Endothelial cell of umbilical vein (primary cell): ENCODE measurements around the gene HPCAL4. TPM values are rescaled to one million over a fixed set of nuclear protein-coding genes. Genes with fewer than 3 reads are reported as not detected.

Experiments
- BruUV-seq: library from RNA; stranded (reverse); fragments of 400-500 nt; replicated peaks from 2 replicates; lab custom pipeline; 2021; lab: Mats Ljungman, UMichigan
- CTCF ChIA-PET: fragments of 300-600, 350-600 bp; sonication (Branson Sonifier 250); formaldehyde crosslinking; loops from one replicate; lab custom pipeline; 2021; ENCODE audit warnings: antibody characterized with exemption, inconsistent platforms; lab: Charles Lee
- POLR2A ChIA-PET: fragments of 300-600, 350-600 bp; sonication (Branson Sonifier 250); formaldehyde crosslinking; loops from one replicate; lab custom pipeline; 2021; ENCODE audit warnings: antibody characterized with exemption, inconsistent platforms; lab: Charles Lee
- DNase-seq: peaks from one replicate; pipeline ENCODE4 v3.0.0-alpha.2; 2011; ENCODE audit warnings: low read depth, low spot score
- FAIRE-seq: peaks from 2 replicates; lab custom pipeline; 2011; peaks lifted over from hg19 to GRCh38; lab: Jason Lieb, UNC
- H2AFZ ChIP-seq: 2 replicates; pipeline ENCODE4 v1.6.0; 2012; ENCODE audit warnings: low read depth, low read length, control low read depth, inconsistent platforms
- H3K27ac ChIP-seq: 2 replicates; pipeline ENCODE4 v1.5.1; 2011; ENCODE audit warnings: low read depth, mild to moderate bottlenecking, control low read depth, low read length, moderate library complexity; ENCODE audit not compliant: insufficient read depth
- H3K27me3 ChIP-seq, 2 experiments: 2 replicates each; pipeline versions ENCODE4 v1.6.0 to v1.6.1; 2011; ENCODE audit warnings: low read length in 2 of 2, mixed read lengths in 1 of 2; ENCODE audit not compliant: control insufficient read depth in 2 of 2, insufficient read depth in 2 of 2
- H3K36me3 ChIP-seq, 2 experiments: 2 replicates in 1 of 2; 3 replicates in 1 of 2; pipeline ENCODE4 v1.5.1; 2011; ENCODE audit warnings: low read length in 2 of 2, mild to moderate bottlenecking in 1 of 2, moderate library complexity in 1 of 2; ENCODE audit not compliant: control insufficient read depth in 2 of 2, insufficient read depth in 2 of 2; ENCODE audit errors: extremely low read depth in 1 of 2
- H3K4me1 ChIP-seq: 3 replicates; pipeline ENCODE4 v1.5.1; 2011; ENCODE audit warnings: mild to moderate bottlenecking, low read length; ENCODE audit not compliant: control insufficient read depth, insufficient read depth; ENCODE audit errors: extremely low read depth
- H3K4me2 ChIP-seq: 2 replicates; pipeline ENCODE4 v1.6.1; 2011; ENCODE audit warnings: low read length, control low read depth, mixed read lengths; ENCODE audit not compliant: insufficient read depth
- H3K4me3 ChIP-seq, 3 experiments: fragments of 200-600 bp in 1 of 3; sonication (generic), shearing (Covaris generic) in 1 of 3; replicated peaks in 1 of 3; 2 replicates each; pipeline ENCODE4 v1.5.1; 2011 to 2016; ENCODE audit warnings: control low read depth in 3 of 3, low read length in 3 of 3, mild to moderate bottlenecking in 2 of 3, inconsistent platforms in 1 of 3, low read depth in 1 of 3, moderate library complexity in 1 of 3; ENCODE audit not compliant: insufficient read depth in 1 of 3
- H3K79me2 ChIP-seq: 2 replicates; pipeline ENCODE4 v1.6.0; 2012; ENCODE audit warnings: low read length, inconsistent platforms; ENCODE audit not compliant: control insufficient read depth, insufficient read depth
- H3K9ac ChIP-seq: replicated peaks from 2 replicates; pipeline ENCODE3; 2011; ENCODE audit warnings: low read length, control low read depth; ENCODE audit not compliant: insufficient read depth; ENCODE audit errors: extremely low read depth
- H3K9me1 ChIP-seq: replicated peaks from 3 replicates; pipeline ENCODE4 v1.6.0; 2011; ENCODE audit warnings: mild to moderate bottlenecking, low read length; ENCODE audit not compliant: control insufficient read depth, insufficient read depth; ENCODE audit errors: extremely low read depth
- H3K9me3 ChIP-seq: replicated peaks from 2 replicates; pipeline ENCODE4 v1.5.1; 2012; ENCODE audit warnings: low read length, inconsistent platforms; ENCODE audit not compliant: control insufficient read depth, insufficient read depth
- H4K20me1 ChIP-seq: replicated peaks from 2 replicates; pipeline ENCODE3; 2011; ENCODE audit warnings: mild to moderate bottlenecking, low read length; ENCODE audit not compliant: control insufficient read depth, insufficient read depth; ENCODE audit errors: extremely low read depth
- EZH2 ChIP-seq: IDR thresholded peaks from 2 replicates; pipeline ENCODE4 v1.6.1; 2012; ENCODE audit warnings: borderline replicate concordance, low read depth, mild to moderate bottlenecking, moderate library complexity, low read length, inconsistent platforms; ENCODE audit not compliant: severe bottlenecking
- FOS ChIP-seq: IDR thresholded peaks from 2 replicates; pipeline ENCODE4 v1.6.1; 2011; ENCODE audit warnings: mild to moderate bottlenecking, low read length, moderate library complexity, borderline replicate concordance; ENCODE audit not compliant: insufficient read depth
- GATA2 ChIP-seq: IDR thresholded peaks from 2 replicates; pipeline ENCODE4 v1.7.0; 2011; ENCODE audit warnings: low read depth, mild to moderate bottlenecking, moderate library complexity, mixed read lengths, low read length; ENCODE audit not compliant: insufficient read length, insufficient read depth
- JUN ChIP-seq: IDR thresholded peaks from 2 replicates; pipeline ENCODE4 v1.6.1; 2011; ENCODE audit warnings: borderline replicate concordance, low read depth; ENCODE audit not compliant: insufficient read length, insufficient read depth
- MYC ChIP-seq: IDR thresholded peaks from one replicate; pipeline ENCODE4 v1.6.1; 2011; ENCODE audit warnings: mild to moderate bottlenecking, low read depth, low read length
- POLR2A ChIP-seq: IDR thresholded peaks from 2 replicates; pipeline ENCODE4 v1.6.1; 2012; ENCODE audit warnings: low read depth, mild to moderate bottlenecking, control low read depth, low read length
- POLR2AphosphoS5 ChIP-seq: IDR thresholded peaks from 2 replicates; pipeline ENCODE4 v1.6.1; 2012; ENCODE audit warnings: low read depth, mild to moderate bottlenecking, control low read depth, low read length, moderate library complexity; ENCODE audit not compliant: insufficient read depth
- dilution Hi-C: fragments of 300-500 bp; cut with MboI; formaldehyde crosslinking; loops from one replicate; pipeline ENCODE4 v1.15.0; 2019; ENCODE audit warnings: low sequenced_read_pairs; ENCODE audit not compliant: extremely low pct_ligation_motif_present
- intact Hi-C: fragments of 100-400 bp; cut with micrococcal nuclease; formaldehyde crosslinking; loops from one replicate; pipeline ENCODE4 v1.10.0; 2022
- polyA plus RNA-seq, 4 experiments: library from polyadenylated mRNA; depleted of rRNA in 3 of 4; stranded (reverse) in 3 of 4; unstranded in 1 of 4; fragments of >200 nt; gene quantifications; 2 replicates each; pipeline versions ENCODE4 v1.2.1 to v1.2.3, GENCODE V29; 2011 to 2012; ENCODE audit warnings: missing spikeins in 1 of 4
- total RNA-seq: library from RNA; stranded (reverse); gene quantifications from 2 replicates; pipeline ENCODE4 v1.2.3, GENCODE V29; 2021
- TF ChIP-seq, protein P1 (sequence below): IDR thresholded peaks from 2 replicates; pipeline ENCODE4 v1.6.1; 2011; ENCODE audit not compliant: insufficient read depth, insufficient read length

The HPCAL4 gene
- total and polyA plus RNA-seq, 2 donors (not counting 3 experiments of a cell fraction or from before 2014, with no cell fraction given): not detected

DNA sequence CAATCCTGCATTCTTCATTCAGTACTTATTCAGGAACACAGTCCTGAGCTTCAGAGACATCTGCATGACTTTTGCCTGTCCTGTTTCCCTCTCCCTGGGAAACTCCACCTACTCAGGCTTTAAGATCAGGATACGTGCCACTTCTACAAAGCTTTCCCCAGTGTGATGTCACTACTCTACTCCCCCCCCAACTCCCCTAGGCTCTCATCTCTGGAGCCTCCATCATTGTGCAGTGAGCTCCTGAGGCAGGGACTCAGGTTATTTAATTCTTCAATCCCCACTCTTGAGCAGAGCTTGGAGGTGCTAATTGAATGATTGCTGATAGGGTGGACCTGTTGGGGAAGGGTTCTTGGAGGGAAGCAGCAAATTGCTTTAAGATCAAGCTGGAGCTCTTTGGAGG lies 20.5 kb downstream of the HPCAL4 start:
- CTCF ChIA-PET: interaction anchor here (1.2 to 9.8 kb wide), 9 partner anchors 10 to 132 kb away, joined by 3 to 113 read pairs (median 29); no protein-coding TSS in a partner anchor
- H3K4me3 ChIP-seq: no peak overlapping the region
- no peaks in the 10 kb centered on the region for H4K20me1 ChIP-seq
- H3K9me1 ChIP-seq: no peaks in the 10 kb centered on the region
- H3K4me2 ChIP-seq: no peak overlapping the region
- intact Hi-C loops: no loop called here
- no peaks in the 10 kb centered on the region for H3K4me1 ChIP-seq
- FAIRE-seq: no peak
- BruUV-seq: no TSS peak
- no peak overlapping the region for H3K27ac ChIP-seq
- no peak overlapping the region for H3K9ac ChIP-seq
- no peak for DNase-seq
- H3K9me3 ChIP-seq: no peaks in the 10 kb centered on the region
- dilution Hi-C loops: no loop called here
- no peak overlapping the region for H2AFZ ChIP-seq
- H3K36me3 ChIP-seq: no peaks in the 10 kb centered on the region
- H3K79me2 ChIP-seq: no peaks in the 10 kb centered on the region
- H3K27me3 ChIP-seq: peaks cover 53 to 54% of the 10 kb centered on the region in 2 experiments
- TF ChIP-seq GATA2 (no peak), MYC (no peak), POLR2A (no peak), FOS (no peak), JUN (no peak), EZH2 (no peak), POLR2AphosphoS5 (no peak)
- TF ChIP-seq, protein P1, sequence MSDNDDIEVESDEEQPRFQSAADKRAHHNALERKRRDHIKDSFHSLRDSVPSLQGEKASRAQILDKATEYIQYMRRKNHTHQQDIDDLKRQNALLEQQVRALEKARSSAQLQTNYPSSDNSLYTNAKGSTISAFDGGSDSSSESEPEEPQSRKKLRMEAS: no peak
- POLR2A ChIA-PET: interaction anchor here (0.8 kb wide), 1 partner anchor 12 kb away, joined by 4 read pairs; no protein-coding TSS in a partner anchor

DNA sequence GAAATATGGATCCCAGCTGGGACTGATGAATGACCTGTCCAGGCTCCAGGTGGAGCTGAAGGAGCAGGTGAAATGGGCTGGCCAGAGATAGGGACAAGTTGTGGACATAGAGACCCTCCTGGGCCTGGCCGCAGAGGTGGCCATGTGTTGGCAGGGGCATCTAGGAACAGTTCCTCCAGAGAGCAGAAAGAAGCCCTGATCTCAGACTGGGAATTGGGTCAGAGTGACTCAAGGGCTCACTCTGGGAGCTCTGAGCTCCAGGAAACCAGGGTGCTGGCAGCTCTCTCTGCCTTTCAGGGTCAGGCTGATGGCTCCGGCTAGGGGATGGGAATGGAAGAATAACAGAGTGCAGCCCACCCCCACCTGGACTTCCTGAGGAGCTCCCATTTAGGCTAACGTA lies 22.3 kb downstream of the HPCAL4 start:
- CTCF ChIA-PET: interaction anchor here (1.2 to 9.8 kb wide), 6 partner anchors 9 to 62 kb away, joined by 3 to 113 read pairs (median 42); no protein-coding TSS in a partner anchor
- no TSS peak for BruUV-seq
- FAIRE-seq: no peak

More for the DNA sequence above, 22.3 kb downstream of the HPCAL4 start:
- dilution Hi-C loops (no loop called here), intact Hi-C loops (no loop called here)
- H4K20me1 ChIP-seq: no peaks in the 10 kb centered on the region
- TF ChIP-seq EZH2: no peak
- no peak for TF ChIP-seq POLR2A
- no peaks in the 10 kb centered on the region for H3K79me2 ChIP-seq
- no peak overlapping the region for H3K4me2 ChIP-seq
- no peak overlapping the region for H3K27ac ChIP-seq
- H2AFZ ChIP-seq: no peak overlapping the region
- peaks cover 46 to 48% of the 10 kb centered on the region in 2 experiments for H3K27me3 ChIP-seq
- H3K9me3 ChIP-seq: no peaks in the 10 kb centered on the region
- DNase-seq: no peak
- POLR2A ChIA-PET: no interaction called here
- H3K4me1 ChIP-seq: no peaks in the 10 kb centered on the region
- no peaks in the 10 kb centered on the region for H3K36me3 ChIP-seq
- H3K9me1 ChIP-seq: no peaks in the 10 kb centered on the region
- H3K4me3 ChIP-seq: no peak overlapping the region
- no peak overlapping the region for H3K9ac ChIP-seq
